Activated CD4-positive, alpha-beta T cell treated with anti-CD3 and anti-CD28 coated beads, Interleukin-2, amount 10 ng/mL, durations not matched to agents 24 days and 14 days (primary cell): Measurements from ENCODE around the gene ACTR3. TPM values are rescaled to one million over a fixed set of nuclear protein-coding genes. Genes with fewer than 3 reads are reported as not detected.
"Not testable (repeated sequence)": the region's sequence is repeated elsewhere in the genome, so short reads cannot be mapped to it uniquely, and the experiment has no call there.

Experiments
- DNase-seq: peaks from one replicate; pipeline ENCODE4 v3.0.0; 2022
- H3K27ac Mint-ChIP-seq: one replicate; pipeline ENCODE4 v1.8.0; 2022; ENCODE audit warnings: mild to moderate bottlenecking, mixed read lengths
- H3K27me3 Mint-ChIP-seq: one replicate; pipeline ENCODE4 v1.8.0; 2022; ENCODE audit warnings: mixed read lengths
- H3K36me3 Mint-ChIP-seq: one replicate; pipeline ENCODE4 v1.8.0; 2022; ENCODE audit warnings: low read depth, mild to moderate bottlenecking, mixed read lengths
- H3K4me1 Mint-ChIP-seq: one replicate; pipeline ENCODE4 v1.8.0; 2021; ENCODE audit warnings: mixed read lengths
- H3K4me3 Mint-ChIP-seq: one replicate; pipeline ENCODE4 v1.8.0; 2022; ENCODE audit warnings: mild to moderate bottlenecking, moderate library complexity, mixed read lengths
- H3K9me3 Mint-ChIP-seq: one replicate; pipeline ENCODE4 v1.8.0; 2021; ENCODE audit warnings: mixed read lengths
- intact Hi-C: fragments of 100-400 bp; cut with micrococcal nuclease; formaldehyde crosslinking; loops from one replicate; pipeline ENCODE4 v1.15.1; 2023
- total RNA-seq: library from RNA; stranded (reverse); gene quantifications from 2 replicates; pipeline ENCODE4 v1.2.3, GENCODE V29; 2022

The ACTR3 gene
- total RNA-seq, 1 donor from 2014 or later = 460 TPM

DNA sequence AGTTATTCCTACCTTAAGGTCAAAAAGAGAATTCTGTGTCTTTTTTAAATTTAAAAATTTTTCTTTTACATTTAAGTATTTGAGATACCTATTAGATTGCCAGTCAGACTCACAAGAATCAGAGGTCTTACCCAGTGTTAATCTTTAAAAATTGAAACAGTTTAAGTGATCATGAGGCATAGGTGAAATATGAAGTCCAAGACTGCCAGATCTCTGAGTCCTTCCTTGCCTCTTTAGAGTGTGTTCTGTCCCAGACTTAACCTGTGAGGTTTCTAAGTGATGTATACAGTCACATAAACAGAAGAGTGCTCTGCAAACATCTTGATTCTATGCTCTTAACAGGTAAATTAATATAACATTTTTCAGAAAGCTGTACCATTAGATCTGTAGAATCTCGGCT is 40.6 kb downstream of the ACTR3 start:
- H3K4me3 Mint-ChIP-seq = no peak overlapping the region
- peaks cover 23% of the 10 kb centered on the region for H3K4me1 Mint-ChIP-seq
- no peak overlapping the region for H3K27ac Mint-ChIP-seq
- DNase-seq = no peak
- intact Hi-C loops = no loop called here
- no peaks in the 10 kb centered on the region for H3K27me3 Mint-ChIP-seq
- H3K36me3 Mint-ChIP-seq = peaks cover 59% of the 10 kb centered on the region
- H3K9me3 Mint-ChIP-seq = no peaks in the 10 kb centered on the region

DNA sequence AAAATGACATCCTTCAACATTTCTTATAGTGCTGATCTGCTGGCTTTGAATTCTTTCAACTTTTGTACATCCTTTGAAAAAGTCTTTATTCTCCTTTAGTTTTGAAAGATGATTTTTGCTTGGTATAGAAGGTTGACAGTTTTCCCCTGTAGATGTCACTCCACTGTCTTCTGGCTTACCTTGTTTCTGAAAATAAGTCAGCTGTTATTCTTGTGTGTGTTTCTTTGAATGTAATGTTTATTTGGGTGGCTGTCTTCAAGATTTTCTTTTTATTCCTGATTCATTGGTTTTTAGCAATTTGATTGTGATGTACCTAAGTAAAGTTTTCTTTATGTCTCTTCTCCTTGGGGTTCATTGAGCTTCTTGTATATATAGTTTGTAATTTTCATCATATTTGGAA is 47.6 kb downstream of the ACTR3 start:
- peak overlapping the region; percentile 14 for H3K27ac Mint-ChIP-seq
- intact Hi-C loops = loop anchor here (2.0 kb wide), 1 partner anchor 15 kb away; no protein-coding TSS in a partner anchor
- no peaks in the 10 kb centered on the region for H3K27me3 Mint-ChIP-seq
- no peak overlapping the region for H3K4me3 Mint-ChIP-seq
- H3K36me3 Mint-ChIP-seq = peaks cover 69% of the 10 kb centered on the region
- no peak for DNase-seq
- peaks cover 10% of the 10 kb centered on the region for H3K4me1 Mint-ChIP-seq
- H3K9me3 Mint-ChIP-seq = peaks cover 5% of the 10 kb centered on the region

DNA sequence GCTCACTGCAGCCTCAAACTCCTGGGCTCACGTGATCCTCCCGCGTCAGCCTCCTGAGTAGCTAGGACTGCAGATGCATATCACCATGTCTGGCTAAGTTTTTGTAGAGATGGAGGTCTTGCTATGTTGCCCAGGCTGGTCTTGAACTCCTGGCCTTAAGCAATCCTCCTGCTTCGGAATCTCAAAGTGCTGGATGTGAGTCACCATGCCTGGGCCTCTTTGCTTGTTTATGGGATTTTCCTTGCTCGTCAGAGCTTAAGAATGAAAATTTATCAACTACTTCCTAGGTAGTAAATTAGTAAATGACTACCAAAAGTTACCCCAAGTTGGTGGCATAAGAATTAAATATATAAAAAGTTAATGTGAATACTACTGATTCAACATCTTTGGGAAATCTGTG is 51.0 kb downstream of the ACTR3 start:
- peaks cover 6% of the 10 kb centered on the region for H3K4me1 Mint-ChIP-seq
- intact Hi-C loops = no loop called here
- no peaks in the 10 kb centered on the region for H3K27me3 Mint-ChIP-seq
- no peak for DNase-seq
- H3K4me3 Mint-ChIP-seq = no peak overlapping the region
- peaks cover 5% of the 10 kb centered on the region for H3K9me3 Mint-ChIP-seq
- no peak overlapping the region for H3K27ac Mint-ChIP-seq
- H3K36me3 Mint-ChIP-seq = peaks cover 52% of the 10 kb centered on the region

DNA sequence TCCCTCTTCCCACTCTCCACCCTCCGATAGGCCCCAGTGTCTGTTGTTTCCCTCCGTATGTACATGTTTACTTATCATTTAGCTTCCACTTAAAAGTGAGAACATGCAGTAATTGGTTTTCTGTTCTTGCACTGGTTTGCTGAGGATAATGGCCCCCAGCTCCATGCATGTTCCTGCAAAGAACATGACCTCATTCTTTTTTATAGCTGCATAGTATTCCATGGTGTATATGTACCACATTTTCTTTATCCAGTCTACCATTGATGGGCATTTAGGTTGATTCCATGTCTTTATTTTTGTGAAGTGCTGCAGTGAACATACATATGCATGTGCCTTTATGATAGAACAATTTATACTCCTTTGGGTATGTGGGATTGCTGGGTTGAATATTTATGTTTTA is 55.9 kb downstream of the ACTR3 start:
- H3K4me1 Mint-ChIP-seq, H3K4me3 Mint-ChIP-seq, H3K27me3 Mint-ChIP-seq, intact Hi-C loops, H3K9me3 Mint-ChIP-seq, H3K27ac Mint-ChIP-seq, DNase-seq: not testable (repeated sequence)
- peaks cover 46% of the 10 kb centered on the region for H3K36me3 Mint-ChIP-seq

DNA sequence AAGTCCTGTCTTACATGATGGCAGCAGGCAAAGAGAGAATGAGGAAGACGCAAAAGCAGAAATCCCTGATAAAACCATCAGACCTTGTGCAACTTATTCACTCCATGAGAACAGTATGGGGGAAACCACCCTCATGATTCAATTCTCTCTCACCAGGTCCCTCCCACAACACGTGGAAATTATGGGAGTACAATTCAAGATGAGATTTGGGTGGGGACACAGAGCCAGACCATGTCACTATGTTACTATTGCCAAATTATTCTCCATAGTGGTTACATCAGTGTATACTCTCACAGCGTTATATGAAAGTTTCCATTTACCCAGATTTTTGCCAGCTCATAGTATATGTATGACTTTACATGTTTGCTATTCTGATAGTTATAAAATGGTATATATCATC is 61.0 kb downstream of the ACTR3 start:
- H3K4me1 Mint-ChIP-seq, H3K4me3 Mint-ChIP-seq, H3K9me3 Mint-ChIP-seq, H3K27me3 Mint-ChIP-seq, intact Hi-C loops, DNase-seq: not testable (repeated sequence)
- Mint-ChIP-seq H3K27ac (peak overlapping the region; percentile 1), H3K36me3 (peaks cover 62% of the 10 kb centered on the region)

DNA sequence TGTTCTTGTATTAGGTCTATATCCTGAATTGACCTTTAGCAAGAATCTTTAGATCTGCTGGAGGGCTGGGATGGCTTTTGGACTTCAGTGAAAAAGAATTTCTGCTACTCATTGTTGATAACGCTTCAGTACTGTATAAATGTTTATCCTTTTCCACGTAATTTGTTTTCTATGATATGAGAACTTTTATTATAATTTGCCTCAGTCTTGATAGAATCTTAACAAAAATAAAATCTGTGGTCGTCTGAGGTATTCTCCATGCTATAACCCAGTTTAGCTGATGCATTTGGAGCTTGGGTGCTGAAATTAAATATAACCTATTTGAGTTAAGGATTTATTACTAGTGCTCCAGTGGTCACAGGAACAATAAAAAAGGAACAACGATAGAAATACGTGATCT is 71.1 kb downstream of the ACTR3 start:
- Mint-ChIP-seq H3K4me3 (no peak overlapping the region), H3K27me3 (no peaks in the 10 kb centered on the region), H3K9me3 (no peaks in the 10 kb centered on the region), H3K4me1 (peaks cover 10% of the 10 kb centered on the region), H3K36me3 (peaks cover 39% of the 10 kb centered on the region), H3K27ac (no peak overlapping the region)
- intact Hi-C loops = no loop called here
- no peak for DNase-seq

DNA sequence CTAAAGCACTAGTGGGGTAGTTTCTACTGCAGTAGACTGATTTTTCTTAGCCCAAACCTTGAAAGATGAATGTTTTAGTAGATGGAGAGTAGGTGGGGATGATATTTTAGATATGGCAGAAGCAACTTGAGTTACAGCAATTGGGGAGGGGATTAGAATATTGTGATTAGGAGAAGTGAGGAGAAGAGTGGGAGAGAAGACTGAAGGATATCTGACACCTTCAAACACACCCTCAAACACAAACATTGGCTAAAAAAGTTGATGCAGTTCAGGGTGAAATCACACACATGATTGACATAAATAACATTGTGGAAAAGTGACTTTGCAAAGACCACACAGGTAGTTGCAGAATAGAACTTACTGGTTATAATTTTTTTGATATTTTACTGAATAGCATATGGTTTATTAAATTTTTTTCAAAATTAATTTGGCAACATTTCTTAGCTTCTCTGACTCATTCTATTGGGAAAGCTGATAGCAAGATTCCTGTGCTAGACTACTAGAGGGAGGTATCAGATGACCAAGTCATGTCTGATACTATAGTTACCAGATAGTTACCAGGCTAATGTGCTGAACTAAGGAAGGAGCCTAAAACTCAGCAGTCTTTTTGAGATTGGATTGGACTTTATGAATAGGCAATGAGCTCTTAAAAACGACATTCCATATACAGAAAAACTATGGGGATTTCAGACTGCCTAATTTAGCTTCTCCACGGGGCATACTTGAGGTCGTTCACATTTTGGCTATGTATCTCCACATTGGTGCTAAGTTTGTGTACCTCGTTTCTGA is 73.0 kb downstream of the ACTR3 start:
- DNase-seq = no peak
- Mint-ChIP-seq H3K9me3 (no peaks in the 10 kb centered on the region), H3K27ac (no peak overlapping the region), H3K27me3 (no peaks in the 10 kb centered on the region), H3K4me3 (no peak overlapping the region), H3K36me3 (peaks cover 27% of the 10 kb centered on the region), H3K4me1 (peaks cover 10% of the 10 kb centered on the region)
- intact Hi-C loops = no loop called here

DNA sequence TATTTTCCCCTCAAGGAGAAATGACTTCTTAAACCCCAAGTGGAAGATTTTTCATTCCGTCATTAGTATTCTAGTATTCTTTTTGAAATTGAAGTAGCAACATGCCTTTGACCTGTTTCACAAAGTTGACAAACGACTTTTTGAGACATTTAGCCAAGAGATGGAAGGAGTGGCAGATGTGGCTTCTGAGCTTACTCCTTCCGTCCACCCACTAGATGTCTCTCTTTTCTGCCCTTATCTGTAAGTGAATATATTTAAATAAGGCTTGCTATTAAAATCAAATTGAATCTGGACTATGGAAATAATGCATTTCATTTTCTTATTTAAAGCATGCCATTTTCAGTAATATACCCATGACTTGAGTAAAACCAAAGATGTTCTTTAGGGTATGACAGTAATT is 74.1 kb downstream of the ACTR3 start:
- Mint-ChIP-seq H3K4me1 (peaks cover 10% of the 10 kb centered on the region), H3K27me3 (no peaks in the 10 kb centered on the region), H3K27ac (no peak overlapping the region), H3K36me3 (peaks cover 26% of the 10 kb centered on the region), H3K4me3 (no peak overlapping the region), H3K9me3 (no peaks in the 10 kb centered on the region)
- DNase-seq = no peak
- intact Hi-C loops = no loop called here

DNA sequence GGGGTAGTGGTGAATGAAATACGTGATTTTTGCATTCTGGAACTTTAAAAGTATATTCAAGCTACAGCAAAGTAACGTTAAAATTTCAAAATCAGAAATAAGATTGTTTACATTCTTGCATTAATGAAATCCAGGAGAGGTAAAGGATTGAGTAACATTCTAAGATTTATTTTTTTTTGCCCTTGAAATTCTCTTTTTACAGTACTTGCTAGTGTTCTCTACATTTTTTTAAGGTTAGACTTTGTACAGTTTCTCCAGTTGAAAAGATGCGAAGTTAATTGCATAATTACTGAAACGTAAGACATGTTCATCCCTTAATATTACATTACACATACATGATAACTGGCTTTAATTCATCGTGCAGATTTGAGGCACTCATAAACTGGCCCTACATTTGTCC is 74.5 kb downstream of the ACTR3 start:
- intact Hi-C loops = no loop called here
- Mint-ChIP-seq H3K27me3 (no peaks in the 10 kb centered on the region), H3K27ac (no peak overlapping the region), H3K4me3 (no peak overlapping the region), H3K9me3 (no peaks in the 10 kb centered on the region), H3K36me3 (peaks cover 21% of the 10 kb centered on the region), H3K4me1 (peaks cover 10% of the 10 kb centered on the region)
- DNase-seq = no peak

DNA sequence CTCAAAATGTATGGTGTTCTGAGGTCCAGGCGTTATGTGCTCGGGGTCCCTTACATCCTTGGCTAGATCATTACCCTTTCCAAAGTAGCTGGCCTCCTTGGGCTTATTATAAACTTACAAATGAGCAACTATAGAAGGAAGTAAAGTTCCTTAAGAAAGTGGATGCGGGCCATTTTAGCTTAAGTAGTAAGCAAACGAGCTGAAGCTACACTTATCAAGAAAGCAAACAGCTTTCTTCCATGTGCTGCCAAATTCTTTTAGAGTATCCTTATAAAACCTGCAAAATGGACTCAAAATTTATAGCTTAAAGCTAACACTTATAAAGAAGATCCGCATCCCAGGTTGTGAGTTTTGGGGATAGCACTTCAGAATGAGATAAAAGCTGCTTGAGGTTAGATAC is 75.3 kb downstream of the ACTR3 start:
- Mint-ChIP-seq H3K36me3 (peaks cover 19% of the 10 kb centered on the region), H3K9me3 (no peaks in the 10 kb centered on the region), H3K4me1 (peaks cover 10% of the 10 kb centered on the region), H3K27ac (no peak overlapping the region), H3K4me3 (no peak overlapping the region), H3K27me3 (no peaks in the 10 kb centered on the region)
- intact Hi-C loops = no loop called here
- no peak for DNase-seq

DNA sequence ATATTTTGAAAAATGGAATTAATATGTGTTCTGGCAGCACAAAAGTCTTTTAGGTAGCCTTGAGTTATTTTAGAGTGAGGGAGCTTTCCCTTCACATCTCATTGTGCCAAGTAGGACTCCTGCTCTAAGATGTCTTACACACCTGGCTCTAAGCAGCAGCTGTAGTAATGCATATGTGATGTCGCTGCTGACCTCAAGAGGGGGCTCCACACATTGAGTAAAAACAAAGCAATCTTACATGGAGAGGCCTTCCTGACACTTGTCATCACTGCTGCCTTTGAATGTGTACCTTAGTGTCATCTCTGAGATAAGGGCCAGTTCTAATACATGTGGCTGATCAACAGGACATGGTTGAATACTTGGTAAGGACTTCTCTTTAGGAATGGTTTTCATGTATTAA is 75.8 kb downstream of the ACTR3 start:
- Mint-ChIP-seq H3K36me3 (peaks cover 17% of the 10 kb centered on the region), H3K9me3 (no peaks in the 10 kb centered on the region)

DNA sequence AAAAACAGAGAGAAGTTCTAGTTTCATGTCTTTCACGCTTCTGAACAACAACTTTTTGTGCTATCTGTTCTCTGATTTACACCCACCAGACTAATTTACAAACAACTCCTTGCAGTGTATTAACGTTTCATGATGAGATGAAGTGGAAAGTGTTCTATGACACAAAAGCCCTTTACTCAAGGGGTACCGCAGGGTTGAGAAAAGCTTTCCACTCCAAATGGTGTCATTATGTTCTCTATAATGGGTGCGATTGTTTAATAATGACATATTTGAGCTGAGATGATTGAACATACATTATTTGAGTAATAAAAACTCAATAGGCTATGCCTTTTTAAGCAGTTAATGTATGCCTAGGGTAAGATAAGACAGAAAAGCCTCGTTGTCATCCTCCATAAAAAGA is 76.3 kb downstream of the ACTR3 start:
- Mint-ChIP-seq H3K27me3 (no peaks in the 10 kb centered on the region), H3K36me3 (peaks cover 18% of the 10 kb centered on the region), H3K4me1 (peaks cover 10% of the 10 kb centered on the region), H3K4me3 (no peak overlapping the region), H3K27ac (no peak overlapping the region), H3K9me3 (no peaks in the 10 kb centered on the region)
- intact Hi-C loops = no loop called here
- DNase-seq = no peak

More for the DNA sequence above, 75.8 kb downstream of the ACTR3 start:
- Mint-ChIP-seq H3K27me3 (no peaks in the 10 kb centered on the region), H3K4me3 (no peak overlapping the region), H3K4me1 (peaks cover 10% of the 10 kb centered on the region), H3K27ac (no peak overlapping the region)
- intact Hi-C loops = no loop called here
- peak; percentile 74 for DNase-seq

DNA sequence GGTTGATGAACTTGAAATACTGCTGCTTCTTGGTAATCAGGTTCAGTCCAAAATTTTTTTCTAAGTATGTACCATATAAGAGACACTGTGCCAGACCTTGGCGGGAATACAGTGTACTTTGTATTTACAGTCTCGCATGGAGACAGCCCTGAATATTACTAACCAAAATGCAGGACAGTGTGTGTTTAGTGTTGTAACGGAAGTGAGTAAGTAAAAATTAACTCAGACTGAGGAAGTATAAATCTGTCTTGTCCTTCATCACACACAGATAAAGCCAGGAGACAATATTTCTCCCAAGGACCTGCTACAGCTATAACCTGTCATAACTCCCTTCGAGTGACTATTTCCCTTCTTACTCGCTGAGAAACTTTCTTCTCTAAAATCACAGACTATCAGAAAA is 76.9 kb downstream of the ACTR3 start:
- Mint-ChIP-seq H3K4me1 (peaks cover 10% of the 10 kb centered on the region), H3K4me3 (no peak overlapping the region), H3K36me3 (peaks cover 18% of the 10 kb centered on the region), H3K9me3 (no peaks in the 10 kb centered on the region), H3K27me3 (no peaks in the 10 kb centered on the region), H3K27ac (peak overlapping the region; percentile 10)
- no peak for DNase-seq
- intact Hi-C loops = no loop called here

DNA sequence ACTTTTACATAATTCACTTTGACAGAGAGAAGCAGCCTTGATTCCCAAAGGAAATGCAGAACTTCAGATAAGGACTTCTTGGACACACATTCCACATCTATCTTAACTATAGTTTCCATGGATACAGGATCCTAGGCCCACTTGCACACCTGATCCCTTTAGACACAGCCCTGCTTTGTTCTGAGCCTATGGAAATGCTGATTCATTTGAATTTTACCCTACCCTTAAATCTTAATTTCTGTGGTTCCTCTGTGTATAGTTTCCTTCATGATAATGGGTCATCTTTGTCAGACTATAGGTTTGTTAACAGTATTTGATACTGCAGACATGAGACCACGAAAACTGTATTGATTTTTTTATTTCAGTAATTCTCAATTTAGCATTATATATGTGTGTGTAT is 77.4 kb downstream of the ACTR3 start:
- Mint-ChIP-seq H3K27me3 (no peaks in the 10 kb centered on the region), H3K27ac (peak overlapping the region; percentile 10), H3K36me3 (peaks cover 17% of the 10 kb centered on the region), H3K4me1 (peaks cover 10% of the 10 kb centered on the region), H3K9me3 (no peaks in the 10 kb centered on the region), H3K4me3 (no peak overlapping the region)
- DNase-seq = no peak
- intact Hi-C loops = no loop called here

DNA sequence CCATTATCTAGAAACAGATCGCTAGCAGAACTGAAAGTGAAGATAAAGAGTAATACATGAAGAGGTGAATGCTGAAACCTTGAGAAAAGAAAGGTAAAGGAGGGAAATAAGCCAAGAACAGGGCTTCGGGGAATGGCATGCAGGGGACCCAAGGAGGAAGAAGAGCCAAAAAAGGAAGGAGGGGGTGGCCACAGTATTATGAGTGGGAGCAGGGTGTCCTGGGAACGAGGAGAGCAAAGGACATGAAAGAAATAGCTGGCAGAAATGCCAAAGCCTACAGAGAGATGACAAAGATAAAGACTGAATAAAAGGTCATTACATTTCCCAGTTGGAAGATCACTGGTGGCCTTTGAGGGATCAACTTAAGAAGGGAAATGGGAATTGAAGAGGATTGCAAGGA is 82.9 kb downstream of the ACTR3 start:
- Mint-ChIP-seq H3K4me3 (no peak overlapping the region), H3K4me1 (peaks cover 11% of the 10 kb centered on the region), H3K27me3 (no peaks in the 10 kb centered on the region), H3K36me3 (peaks cover 19% of the 10 kb centered on the region), H3K27ac (peak overlapping the region; percentile 4), H3K9me3 (no peaks in the 10 kb centered on the region)
- no peak for DNase-seq
- intact Hi-C loops = no loop called here
